Stimulated activated CD4-positive, alpha-beta T cell treated with anti-CD3 and anti-CD28 coated beads, Interleukin-2, amount 100 ng/mL, for 4 hours (primary cell): ENCODE results near the gene ERFE.
A peak's percentile ranks its signal among the peaks of the same experiment; 100 is the strongest.
"Not testable (repeated sequence)": the region's sequence is repeated elsewhere in the genome, so short reads cannot be mapped to it uniquely, and the experiment has no call there.

ENCODE experiments used
- DNase-seq: peaks from one replicate; pipeline ENCODE4 v3.0.0-alpha.2; 2020; ENCODE audit warnings: low read depth

Gene ERFE

GRCh38 chr2:238169048-238169707 lies 10.4 kb downstream of the ERFE start:
- DNase-seq: no peak

GRCh38 chr2:238169708-238170251 lies 11.0 kb downstream of the ERFE start:
- DNase-seq: no peak

- no peak for DNase-seq
These were observed 11.8 kb downstream of the ERFE start for GRCh38 chr2:238170386-238171071.

GRCh38 chr2:238171072-238171431 lies 12.3 kb downstream of the ERFE start:
- DNase-seq: not testable (repeated sequence)

GRCh38 chr2:238171575-238172187 lies 12.9 kb downstream of the ERFE start:
- no peak for DNase-seq

- no peak for DNase-seq
These were observed 13.7 kb downstream of the ERFE start for GRCh38 chr2:238172439-238172838.

- no peak for DNase-seq
These were observed 14.9 kb downstream of the ERFE start for GRCh38 chr2:238173692-238174091.

- no peak for DNase-seq
These were observed 15.5 kb downstream of the ERFE start for GRCh38 chr2:238174291-238174690.

- DNase-seq: no peak
These were observed 15.9 kb downstream of the ERFE start for GRCh38 chr2:238174701-238175100.

- no peak for DNase-seq
These were observed 17.8 kb downstream of the ERFE start for GRCh38 chr2:238176613-238177012.

- DNase-seq: no peak
These were observed 21.8 kb downstream of the ERFE start for GRCh38 chr2:238180554-238180953.

- DNase-seq: no peak
These were observed 23.6 kb downstream of the ERFE start for GRCh38 chr2:238182362-238182761.

- DNase-seq: no peak
These were observed 25.1 kb downstream of the ERFE start for GRCh38 chr2:238183821-238184220.

GRCh38 chr2:238187618-238188548 lies 29.1 kb downstream of the ERFE start:
- DNase-seq: no peak

- no peak for DNase-seq
These were observed 31.7 kb downstream of the ERFE start for GRCh38 chr2:238190445-238190844.

GRCh38 chr2:238202326-238203093 lies 43.7 kb downstream of the ERFE start:
- no peak for DNase-seq

- peak; percentile 85 for DNase-seq
These were observed 44.6 kb downstream of the ERFE start, which contains the start of gene ILKAP for GRCh38 chr2:238203094-238203972. ILKAP (minus strand) TSS chr2:238203695; CDS start chr2:238203553, 142 bp downstream.

GRCh38 chr2:238203973-238204683 lies 45.4 kb downstream of the ERFE start:
- no peak for DNase-seq

GRCh38 chr2:238207006-238207405 lies 48.2 kb downstream of the ERFE start:
- DNase-seq: no peak
